ENCODE results near the gene TBX19.

GRCh38 chr1:168330285-168330684, 49.6 kb downstream of the TBX19 start:
- TF ChIP-seq CTCF (IDR thresholded peaks at IDR 0.05; ENCODE audit: insufficient read depth, low read depth, low read length), result no peak
- TF ChIP-seq EZH2 (IDR thresholded peaks at IDR 0.05; ENCODE audit: insufficient read depth, low read length), result no peak
